AG10803 (cell line): Measurements from ENCODE around the gene E2F3.

Experiments used
- DNase-seq: peaks from one replicate; pipeline ENCODE4 v3.0.0; 2010; ENCODE audit warnings: low read depth
- H3K4me3 ChIP-seq: 2 replicates; pipeline ENCODE4 v1.5.1; 2011; ENCODE audit warnings: mild to moderate bottlenecking, low read length, control low read depth
- CTCF ChIP-seq: conservative IDR thresholded peaks from 2 replicates; pipeline ENCODE4 v1.5.1; 2011; ENCODE audit warnings: mild to moderate bottlenecking, low read length, control low read depth, inconsistent platforms

Gene E2F3

DNA sequence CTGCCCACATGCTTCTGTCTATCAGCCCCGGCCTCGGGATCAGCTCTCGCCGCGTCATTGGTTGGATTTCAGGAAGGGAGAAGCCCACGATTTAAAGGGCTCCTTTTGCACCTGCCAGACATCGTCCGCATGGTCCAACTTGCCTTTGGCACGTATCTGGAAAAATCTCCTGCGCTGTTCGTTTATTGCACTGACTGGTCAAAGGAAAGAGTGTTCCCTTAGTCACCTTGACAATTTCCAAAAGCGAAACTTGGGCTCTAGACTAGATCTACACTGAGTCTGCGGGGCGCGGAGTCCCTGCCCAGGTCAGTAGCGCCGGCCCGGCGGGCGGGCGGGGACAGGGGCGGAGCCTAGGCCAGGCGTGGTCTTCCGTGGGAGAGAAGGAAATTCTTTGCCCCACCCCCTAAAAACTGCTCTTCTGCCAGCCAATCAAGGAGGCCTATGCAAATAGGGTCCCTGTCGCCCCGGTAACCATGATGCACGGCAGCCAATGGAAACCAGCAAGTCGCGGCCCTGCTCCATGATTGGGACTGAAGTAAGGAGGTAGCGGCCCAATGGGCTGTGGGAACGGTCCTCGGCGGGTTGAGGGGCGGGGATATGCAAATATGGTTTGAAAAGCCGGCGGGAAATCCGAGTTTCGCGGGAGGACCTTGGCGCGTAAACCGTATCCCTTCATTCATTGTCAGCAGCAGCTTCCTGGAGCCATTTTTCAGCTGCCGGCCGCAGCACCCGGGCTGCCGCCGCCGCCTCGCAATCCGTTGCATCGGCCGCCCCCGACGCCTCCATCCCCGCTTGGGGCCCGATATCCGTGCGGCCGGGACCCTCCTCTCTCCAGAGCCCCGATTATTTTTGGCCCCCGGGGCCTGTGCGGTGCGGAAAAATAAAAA, at the start of gene E2F3:
Gene E2F3 (plus strand): TSS at position 675 of the 887 bp plus-strand sequence. CDS start 354 bp downstream, outside the sequence.
- H3K4me3 ChIP-seq = peak within 1 kb of the TSS; percentile 81
- no peak for TF ChIP-seq CTCF
- peak; percentile 100 for DNase-seq

- DNase-seq = no peak
- no peak for TF ChIP-seq CTCF
- no peak overlapping the region for H3K4me3 ChIP-seq
Measured at GRCh38 chr6:20352346-20352745, 49.3 kb upstream of the E2F3 start.

- H3K4me3 ChIP-seq = no peak overlapping the region
- no peak for TF ChIP-seq CTCF
- no peak for DNase-seq
Measured at GRCh38 chr6:20353134-20353533, 48.5 kb upstream of the E2F3 start.

DNA sequence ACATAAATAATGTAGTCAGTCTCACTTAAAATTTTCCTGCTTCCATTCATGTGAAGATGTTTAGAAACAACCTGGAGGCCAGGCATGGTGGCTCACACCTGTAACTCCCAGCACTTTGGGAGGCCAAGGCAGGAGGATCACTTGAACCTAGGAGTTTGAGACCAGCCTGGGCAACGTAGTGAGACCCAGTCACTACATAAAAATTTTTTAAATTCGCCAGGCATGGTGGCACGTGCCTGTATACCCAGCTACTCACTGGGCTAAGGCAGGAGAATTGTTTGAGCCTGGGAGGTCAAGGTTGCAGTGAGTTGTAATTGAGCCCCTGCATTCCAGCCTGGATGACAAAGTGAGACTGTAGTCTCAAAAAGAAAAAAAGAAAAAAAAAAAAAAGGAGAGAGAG, 47.3 kb upstream of the E2F3 start:
- TF ChIP-seq CTCF = no peak
- no peak for DNase-seq
- no peak overlapping the region for H3K4me3 ChIP-seq

DNA sequence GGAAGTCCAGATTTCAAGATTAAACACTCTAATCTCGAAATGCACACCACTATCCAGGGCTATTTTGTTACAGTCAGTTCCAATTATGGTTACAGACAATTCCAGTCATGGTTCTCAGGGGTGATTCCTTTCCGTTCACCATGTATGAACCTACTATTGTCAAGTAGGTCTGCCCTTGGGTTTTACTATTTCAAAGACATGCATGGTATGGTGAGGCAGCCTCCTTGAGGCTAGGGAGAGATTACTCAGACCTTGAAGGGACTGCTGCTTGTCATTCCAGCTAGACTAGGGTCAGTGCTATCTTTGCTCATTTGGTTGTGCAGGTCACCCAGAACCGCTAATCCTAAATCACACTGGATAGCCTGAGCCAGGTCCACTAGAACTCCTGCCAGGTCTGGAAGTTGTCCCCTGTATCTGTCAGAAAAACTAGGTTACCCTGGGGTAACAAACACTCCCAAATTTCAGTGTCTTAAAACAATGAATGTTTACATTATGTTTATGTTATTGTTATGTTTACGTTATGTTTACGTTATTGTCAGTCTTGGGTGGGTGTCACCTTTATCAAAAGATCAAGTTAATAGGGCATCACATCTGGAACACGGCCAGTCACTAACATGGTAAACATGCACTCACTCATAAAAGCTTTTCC, 41.1 kb upstream of the E2F3 start:
- no peak overlapping the region for H3K4me3 ChIP-seq
- TF ChIP-seq CTCF = no peak
- DNase-seq = no peak

GRCh38 chr6:20362623-20363022, 39.1 kb upstream of the E2F3 start:
- no peak overlapping the region for H3K4me3 ChIP-seq
- TF ChIP-seq CTCF = no peak
- DNase-seq = no peak

GRCh38 chr6:20364327-20364726, 37.4 kb upstream of the E2F3 start:
- TF ChIP-seq CTCF = no peak
- H3K4me3 ChIP-seq = no peak overlapping the region
- no peak for DNase-seq
